Measurements from ENCODE around the gene SH3YL1.

Gene SH3YL1

DNA sequence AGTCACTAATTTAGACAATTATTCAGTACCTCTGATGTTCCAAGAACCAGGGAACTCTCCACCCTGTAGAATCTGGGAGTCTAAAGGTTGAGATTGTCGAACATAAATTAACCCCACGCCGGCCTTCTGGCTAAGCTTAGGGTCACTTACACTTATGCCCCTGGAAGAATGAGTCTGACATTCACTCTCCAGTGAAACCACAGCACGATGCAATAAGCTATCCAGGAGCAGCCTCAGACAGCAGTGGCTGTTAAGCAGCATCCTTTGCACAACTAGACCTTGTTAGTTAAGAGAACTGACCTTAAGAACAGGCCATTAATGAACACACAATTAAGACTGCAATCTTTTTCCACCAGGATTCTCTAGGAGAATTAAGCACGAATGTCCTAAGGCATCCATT, 25.0 kb downstream of the SH3YL1 start:
- Histone ChIP-seq H3K4me1 (no peaks in the 10 kb centered on the region), H3K9me3 (ENCODE audit: control insufficient read depth, low read length) (no peaks in the 10 kb centered on the region), H2AFZ (no peak overlapping the region), H3K4me3 (ENCODE audit: low read depth, low read length) (no peak overlapping the region), H3K27me3 (ENCODE audit: control insufficient read depth, insufficient read depth, low read length) (no peaks in the 10 kb centered on the region), H3K27ac (no peak overlapping the region), H3K36me3 (ENCODE audit: control insufficient read depth, insufficient read depth, low read length) (no peaks in the 10 kb centered on the region), H3K4me2 (ENCODE audit: low read length) (no peak overlapping the region), H3K79me2 (peaks cover 2% of the 10 kb centered on the region), H3K9ac (no peak overlapping the region)
- no peak for TF ChIP-seq CTCF (IDR thresholded peaks at IDR 0.05)

DNA sequence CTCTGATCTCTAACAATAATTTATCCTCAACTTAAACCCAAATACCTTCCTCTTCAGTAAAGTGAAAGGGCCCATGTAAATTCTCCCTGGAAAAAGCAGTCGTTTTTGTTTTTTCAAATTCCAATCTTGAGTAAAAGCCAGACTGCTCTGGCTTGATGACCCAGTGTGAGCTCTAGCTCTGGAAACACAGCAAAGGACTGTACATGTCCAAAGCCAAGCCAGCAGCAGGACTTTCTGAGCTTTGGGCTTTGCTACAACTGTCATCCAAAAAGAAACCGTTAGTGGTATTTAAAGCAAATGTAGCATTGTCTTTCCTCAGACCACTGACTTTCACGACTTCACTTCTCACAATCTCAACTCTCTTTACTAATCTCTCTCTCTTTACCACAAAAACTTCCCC, 25.4 kb downstream of the SH3YL1 start:
- peaks cover 2% of the 10 kb centered on the region for H3K79me2 ChIP-seq
- H3K4me2 ChIP-seq (ENCODE audit: low read length) = no peak overlapping the region
- H3K27me3 ChIP-seq (ENCODE audit: control insufficient read depth, insufficient read depth, low read length) = no peaks in the 10 kb centered on the region
- H3K36me3 ChIP-seq (ENCODE audit: control insufficient read depth, insufficient read depth, low read length) = no peaks in the 10 kb centered on the region
- H3K9ac ChIP-seq = no peak overlapping the region
- TF ChIP-seq CTCF (IDR thresholded peaks at IDR 0.05) = no peak
- no peaks in the 10 kb centered on the region for H3K4me1 ChIP-seq
- H2AFZ ChIP-seq = no peak overlapping the region
- H3K4me3 ChIP-seq (ENCODE audit: low read depth, low read length) = no peak overlapping the region
- no peaks in the 10 kb centered on the region for H3K9me3 ChIP-seq (ENCODE audit: control insufficient read depth, low read length)
- no peak overlapping the region for H3K27ac ChIP-seq

DNA sequence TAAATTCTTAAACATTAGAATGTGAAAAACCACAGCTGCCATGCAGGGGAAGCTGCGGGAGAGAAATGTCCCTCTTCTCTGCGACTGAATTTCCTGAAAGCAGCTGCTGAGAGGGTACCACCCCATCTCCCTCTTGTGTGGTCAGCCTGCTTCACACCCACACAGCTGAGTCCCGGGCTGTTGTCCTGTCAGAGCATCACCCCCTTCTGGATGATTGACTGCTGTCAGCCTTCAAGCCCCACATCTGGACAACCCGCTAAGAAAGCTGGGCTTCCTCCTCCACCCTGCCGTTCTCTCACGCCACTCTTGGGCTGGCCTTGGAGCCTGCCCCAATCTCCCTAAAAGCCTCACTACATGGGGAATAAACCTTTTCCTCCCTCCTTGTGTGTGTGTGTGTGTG, 26.0 kb downstream of the SH3YL1 start:
- H2AFZ ChIP-seq = no peak overlapping the region
- no peak for TF ChIP-seq CTCF (IDR thresholded peaks at IDR 0.05)
- no peaks in the 10 kb centered on the region for H3K4me1 ChIP-seq
- H3K9me3 ChIP-seq (ENCODE audit: control insufficient read depth, low read length) = no peaks in the 10 kb centered on the region
- H3K4me3 ChIP-seq (ENCODE audit: low read depth, low read length) = no peak overlapping the region
- no peak overlapping the region for H3K27ac ChIP-seq
- no peaks in the 10 kb centered on the region for H3K27me3 ChIP-seq (ENCODE audit: control insufficient read depth, insufficient read depth, low read length)
- no peak overlapping the region for H3K4me2 ChIP-seq (ENCODE audit: low read length)
- no peaks in the 10 kb centered on the region for H3K36me3 ChIP-seq (ENCODE audit: control insufficient read depth, insufficient read depth, low read length)
- H3K9ac ChIP-seq = no peak overlapping the region
- peaks cover 2% of the 10 kb centered on the region for H3K79me2 ChIP-seq

DNA sequence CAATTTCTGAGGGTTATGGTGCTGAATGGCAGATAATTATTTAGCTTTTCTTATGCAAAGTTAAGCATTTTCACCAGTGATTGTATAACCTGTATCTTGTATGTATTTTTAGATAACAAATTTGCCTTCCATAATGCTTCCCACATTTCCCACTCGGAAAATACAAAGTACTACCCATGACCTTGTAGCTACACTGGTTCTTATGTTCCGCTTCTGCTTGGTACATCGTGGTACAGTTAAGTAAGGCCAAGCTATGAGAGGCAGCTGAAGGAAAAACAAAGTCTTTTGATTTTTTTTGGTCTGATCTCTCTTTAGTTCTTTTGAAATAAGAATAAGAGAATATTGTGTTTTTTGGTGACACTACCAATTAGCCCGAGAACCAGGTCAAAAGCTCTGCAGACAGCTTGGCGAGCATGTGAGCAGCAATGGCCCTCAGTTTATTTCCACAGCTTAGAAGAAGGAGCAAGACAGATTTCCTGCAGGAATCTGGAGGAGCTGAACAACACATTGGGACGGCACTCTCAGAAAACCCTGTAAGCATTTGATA, 26.8 kb downstream of the SH3YL1 start:
- Histone ChIP-seq H3K4me3 (ENCODE audit: low read depth, low read length) (no peak overlapping the region), H3K4me2 (ENCODE audit: low read length) (no peak overlapping the region), H3K36me3 (ENCODE audit: control insufficient read depth, insufficient read depth, low read length) (no peaks in the 10 kb centered on the region), H3K27ac (no peak overlapping the region), H3K4me1 (no peaks in the 10 kb centered on the region), H3K9me3 (ENCODE audit: control insufficient read depth, low read length) (no peaks in the 10 kb centered on the region), H3K27me3 (ENCODE audit: control insufficient read depth, insufficient read depth, low read length) (no peaks in the 10 kb centered on the region), H3K79me2 (peaks cover 2% of the 10 kb centered on the region), H2AFZ (no peak overlapping the region), H3K9ac (no peak overlapping the region)
- TF ChIP-seq CTCF (IDR thresholded peaks at IDR 0.05) = no peak

DNA sequence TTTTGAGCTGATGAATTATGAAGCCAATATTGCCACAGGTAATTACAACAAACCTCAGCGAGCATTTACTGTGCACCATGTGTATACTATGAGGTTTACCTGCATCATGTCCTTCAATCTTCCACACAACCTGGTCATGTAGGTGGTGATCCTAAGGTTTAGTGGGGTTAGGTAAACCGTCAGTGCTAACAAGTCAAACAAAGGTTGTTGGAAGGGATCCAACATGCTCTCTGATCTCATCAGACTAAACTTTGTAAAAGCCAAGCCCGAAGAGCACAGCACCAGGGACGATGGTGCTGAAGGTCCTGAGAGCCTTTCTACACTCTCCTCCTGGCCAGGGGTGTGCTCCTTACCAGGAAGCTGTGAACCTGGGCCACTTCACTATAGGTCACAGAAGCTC, 29.4 kb downstream of the SH3YL1 start:
- Histone ChIP-seq H3K4me3 (ENCODE audit: low read depth, low read length) (no peak overlapping the region), H3K4me1 (no peaks in the 10 kb centered on the region), H3K4me2 (ENCODE audit: low read length) (no peak overlapping the region), H3K9ac (no peak overlapping the region), H3K27me3 (ENCODE audit: control insufficient read depth, insufficient read depth, low read length) (no peaks in the 10 kb centered on the region), H3K9me3 (ENCODE audit: control insufficient read depth, low read length) (no peaks in the 10 kb centered on the region), H3K36me3 (ENCODE audit: control insufficient read depth, insufficient read depth, low read length) (no peaks in the 10 kb centered on the region), H3K27ac (no peak overlapping the region), H3K79me2 (peaks cover 2% of the 10 kb centered on the region), H2AFZ (no peak overlapping the region)
- TF ChIP-seq CTCF (IDR thresholded peaks at IDR 0.05) = no peak

Data from parathyroid adenoma (tissue), 2 donors.